ENCODE data around the gene CHIC2.

DNA sequence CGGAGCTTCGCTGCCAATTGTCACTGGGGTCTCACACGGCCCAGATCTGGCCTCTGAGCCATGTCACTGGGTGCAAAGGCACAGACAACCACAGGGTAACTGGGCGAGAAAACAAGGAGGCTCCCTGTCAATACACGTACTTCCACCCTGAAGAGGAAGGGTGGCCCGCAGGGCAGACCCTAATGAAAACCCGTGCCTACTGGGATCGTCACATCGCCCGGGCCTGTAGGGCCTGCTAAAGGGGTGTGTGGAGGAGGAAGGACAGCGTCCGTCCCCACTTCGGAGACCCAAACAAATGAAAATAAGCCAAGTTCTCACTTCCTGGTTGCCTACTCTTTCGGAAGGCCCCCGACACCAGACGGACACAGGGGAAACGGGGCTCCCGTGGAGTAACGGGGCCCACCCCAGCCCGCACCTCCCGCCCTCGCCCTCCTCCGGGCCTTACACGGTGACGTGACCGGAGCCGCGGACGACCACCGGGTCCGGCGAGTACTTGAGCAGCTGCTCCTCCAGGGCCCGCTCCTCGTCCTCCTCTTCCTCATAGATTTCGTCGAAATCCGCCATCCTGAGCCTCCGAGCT lies 578 bp downstream of the CHIC2 start:
- TF ChIP-seq ZNF274 (IDR thresholded peaks at IDR 0.05; ENCODE audit: low read length): no peak
- no peak for TF ChIP-seq ZNF274 (tag by site-specific recombination; IDR thresholded peaks at IDR 0.05; ENCODE audit: borderline replicate concordance)
- TF ChIP-seq ZNF362 (tag by site-specific recombination; IDR thresholded peaks at IDR 0.05): no peak
- TF ChIP-seq HOXA7 (CRISPR knock-in tag; IDR thresholded peaks at IDR 0.05; ENCODE audit: borderline replicate concordance): no peak
- no peak for TF ChIP-seq CTCF (tag by site-specific recombination; IDR thresholded peaks at IDR 0.05)
- TF ChIP-seq, protein P1, sequence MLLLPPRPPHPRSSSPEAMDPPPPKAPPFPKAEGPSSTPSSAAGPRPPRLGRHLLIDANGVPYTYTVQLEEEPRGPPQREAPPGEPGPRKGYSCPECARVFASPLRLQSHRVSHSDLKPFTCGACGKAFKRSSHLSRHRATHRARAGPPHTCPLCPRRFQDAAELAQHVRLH (tag by site-specific recombination; IDR thresholded peaks at IDR 0.05): no peak
- no peak for TF ChIP-seq ZNF830 (tag by site-specific recombination; IDR thresholded peaks at IDR 0.05; ENCODE audit: low read depth)
